Lower leg skin (tissue), 4 donors: ENCODE data around the gene COL5A3. TPM values are rescaled to one million over a fixed set of nuclear protein-coding genes. Genes with fewer than 3 reads are reported as not detected.

ENCODE experiments used
- DNase-seq, 2 donors: peaks; one replicate each; pipeline ENCODE4 v3.0.0-alpha.2; 2019; ENCODE audit warnings: low spot score in 2 of 2
- H3K4me3 ChIP-seq: fragments of 200-600 bp; sonication (generic); 2 replicates; pipeline ENCODE4 v1.5.1; 2017; ENCODE audit warnings: mild to moderate bottlenecking, low read depth; ENCODE audit not compliant: poor library complexity, severe bottlenecking
- CTCF ChIP-seq, 3 donors: fragments of 450-650 bp; IDR thresholded peaks; one replicate each; pipeline ENCODE4 v1.5.1; 2016; ENCODE audit warnings: antibody characterized with exemption in 3 of 3, mild to moderate bottlenecking in 3 of 3, moderate library complexity in 2 of 3
- POLR2A ChIP-seq, 2 donors: fragments of 450-650 bp; IDR thresholded peaks; one replicate each; pipeline ENCODE4 v1.6.1; 2016 to 2017; ENCODE audit warnings: antibody characterized with exemption in 2 of 2, mild to moderate bottlenecking in 1 of 2, moderate library complexity in 1 of 2
- WGBS, 2 donors: methylation state at CpG; one replicate each; pipeline ENCODE4 v1.1.5; 2018; 5-methylcytosine and 5-hydroxymethylcytosine counted together
- intact Hi-C: fragments of 100-400 bp; cut with DNase I; formaldehyde crosslinking; loops from one replicate; pipeline ENCODE4 v1.15.0; 2023; ENCODE audit warnings: low total_unique reads
- microRNA-seq, 2 donors: library from miRNA; unstranded; fragments of <30 nt; microRNA quantifications; one replicate each; pipeline ENCODE4, GENCODE V29; 2016; ENCODE audit warnings: borderline replicate concordance in 2 of 2, borderline number of aligned reads in 1 of 2
- total RNA-seq, 4 donors: library from RNA; depleted of rRNA; stranded (reverse); fragments of >200 nt; gene quantifications; one replicate each; pipeline ENCODE4 v1.1.0, GENCODE V29; 2016

The COL5A3 gene
- total RNA-seq, 4 donors from 2014 or later, result 11.9 to 31.9 (median 20.7) TPM

GRCh38 chr19:9912551-9913236 is 97.6 kb downstream of the COL5A3 start:
- WGBS, 2 donors, result 39 to 46% methylated on average over 24 of the region's 24 CpGs
- no peak overlapping the region for H3K4me3 ChIP-seq
- intact Hi-C loops, result no loop called here
- TF ChIP-seq POLR2A (IDR thresholded peaks at IDR 0.05), result no peak
- TF ChIP-seq CTCF (IDR thresholded peaks at IDR 0.05), result no peak
- no peak for DNase-seq

GRCh38 chr19:9911524-9912185 is 98.6 kb downstream of the COL5A3 start:
- WGBS, 2 donors, result 41 to 44% methylated on average over 6 of the region's 6 CpGs
- no peak overlapping the region for H3K4me3 ChIP-seq
- no peak for DNase-seq
- intact Hi-C loops, result no loop called here
- TF ChIP-seq POLR2A (IDR thresholded peaks at IDR 0.05) (no peak), CTCF (IDR thresholded peaks at IDR 0.05) (no peak)

GRCh38 chr19:9910625-9911024 is 99.7 kb downstream of the COL5A3 start:
- DNase-seq, result no peak
- 91 to 98% methylated on average over 1 of the region's 1 CpG for WGBS, 2 donors
- H3K4me3 ChIP-seq, result no peak overlapping the region
- intact Hi-C loops, result no loop called here
- no peak for TF ChIP-seq CTCF (IDR thresholded peaks at IDR 0.05)
- no peak for TF ChIP-seq POLR2A (IDR thresholded peaks at IDR 0.05)

Small RNAs within 50 kb of the gene (microRNA-seq; reads per million reads assigned to microRNA genes)
- gene MIR5589, result 0 reads per million in 2 donors

Other genes starting within 250 kb of the COL5A3 start
- gene ZNF846, start 241.8 kb downstream of the COL5A3 start, total RNA-seq, result 10 to 100 TPM in 2 of 4 donors, 1 to 10 TPM in 2; 8.7 to 15.5 (median 10.4) TPM
- 10 to 100 TPM; 13.8 to 28.7 (median 23.5) TPM for gene FBXL12, start 191.4 kb downstream of the COL5A3 start, total RNA-seq
- 100 to 1,000 TPM; 339 to 596 (median 390) TPM for gene UBL5, start 182.6 kb downstream of the COL5A3 start, total RNA-seq
- 10 to 100 TPM; 67.8 to 97.7 (median 79.6) TPM for gene PIN1, start 175.2 kb downstream of the COL5A3 start, total RNA-seq
- gene OLFM2, start 74.0 kb downstream of the COL5A3 start, total RNA-seq, result 100 to 1,000 TPM in 3 of 4 donors, 10 to 100 TPM in 1; 94.8 to 157 (median 112) TPM
- not detected for gene RDH8, start 3.0 kb upstream of the COL5A3 start, total RNA-seq
- 10 to 100 TPM; 17.0 to 24.6 (median 23.3) TPM for gene SHFL, start 75.8 kb upstream of the COL5A3 start, total RNA-seq
- 1 to 10 TPM in 1 of 4 donors, under 1 TPM in 2, not detected in 1; 0.21 to 1.8 (median 0.68) TPM for gene ANGPTL6, start 92.2 kb upstream of the COL5A3 start, total RNA-seq
- 10 to 100 TPM; 38.7 to 61.3 (median 52.9) TPM for gene PPAN, start 95.9 kb upstream of the COL5A3 start, total RNA-seq
- 10 to 100 TPM; 19.0 to 26.3 (median 22.5) TPM for gene P2RY11, start 101.2 kb upstream of the COL5A3 start, total RNA-seq
- 100 to 1,000 TPM; 292 to 348 (median 320) TPM for gene EIF3G, start 109.4 kb upstream of the COL5A3 start, total RNA-seq
- 10 to 100 TPM; 13.2 to 38.4 (median 32.0) TPM for gene DNMT1, start 184.4 kb upstream of the COL5A3 start, total RNA-seq
- 10 to 100 TPM in 2 of 4 donors, 1 to 10 TPM in 2; 4.5 to 11.4 (median 8.2) TPM for gene S1PR2, start 220.8 kb upstream of the COL5A3 start, total RNA-seq
- gene MRPL4, start 241.7 kb upstream of the COL5A3 start, total RNA-seq, result 10 to 100 TPM; 77.2 to 90.8 (median 83.5) TPM